ENCODE results near the gene TOPBP1.
"Not testable (repeated sequence)": the region's sequence is repeated elsewhere in the genome, so short reads cannot be mapped to it uniquely, and the experiment has no call there.

DNA sequence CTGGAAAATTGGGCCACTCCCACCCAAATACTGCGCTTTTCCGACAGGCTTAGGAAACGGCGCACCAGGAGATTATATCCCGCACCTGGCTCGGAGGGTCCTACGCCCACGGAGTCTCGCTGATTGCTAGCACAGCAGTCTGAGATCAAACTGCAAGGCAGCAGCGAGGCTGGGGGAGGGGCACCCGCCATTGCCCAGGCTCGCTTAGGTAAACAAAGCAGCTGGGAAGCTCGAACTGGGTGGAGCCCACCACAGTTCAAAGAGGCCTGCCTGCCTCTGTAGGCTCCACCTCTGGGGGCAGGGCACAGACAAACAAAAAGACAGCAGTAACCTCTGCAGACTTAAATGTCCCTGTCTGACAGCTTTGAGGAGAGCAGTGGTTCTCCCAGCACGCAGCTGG is 110.2 kb downstream of the TOPBP1 start:
- TF ChIP-seq POLR2A (IDR thresholded peaks at IDR 0.05; ENCODE audit: low read depth); POLR2AphosphoS5 (IDR thresholded peaks at IDR 0.05); EP300 (IDR thresholded peaks at IDR 0.05): not testable (repeated sequence)
- TF ChIP-seq, protein P1, sequence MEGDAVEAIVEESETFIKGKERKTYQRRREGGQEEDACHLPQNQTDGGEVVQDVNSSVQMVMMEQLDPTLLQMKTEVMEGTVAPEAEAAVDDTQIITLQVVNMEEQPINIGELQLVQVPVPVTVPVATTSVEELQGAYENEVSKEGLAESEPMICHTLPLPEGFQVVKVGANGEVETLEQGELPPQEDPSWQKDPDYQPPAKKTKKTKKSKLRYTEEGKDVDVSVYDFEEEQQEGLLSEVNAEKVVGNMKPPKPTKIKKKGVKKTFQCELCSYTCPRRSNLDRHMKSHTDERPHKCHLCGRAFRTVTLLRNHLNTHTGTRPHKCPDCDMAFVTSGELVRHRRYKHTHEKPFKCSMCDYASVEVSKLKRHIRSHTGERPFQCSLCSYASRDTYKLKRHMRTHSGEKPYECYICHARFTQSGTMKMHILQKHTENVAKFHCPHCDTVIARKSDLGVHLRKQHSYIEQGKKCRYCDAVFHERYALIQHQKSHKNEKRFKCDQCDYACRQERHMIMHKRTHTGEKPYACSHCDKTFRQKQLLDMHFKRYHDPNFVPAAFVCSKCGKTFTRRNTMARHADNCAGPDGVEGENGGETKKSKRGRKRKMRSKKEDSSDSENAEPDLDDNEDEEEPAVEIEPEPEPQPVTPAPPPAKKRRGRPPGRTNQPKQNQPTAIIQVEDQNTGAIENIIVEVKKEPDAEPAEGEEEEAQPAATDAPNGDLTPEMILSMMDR (IDR thresholded peaks at IDR 0.05), result not testable (repeated sequence)

Measured in esophagus muscularis mucosa (tissue), 4 donors.